Keratinocyte (primary cell): ENCODE measurements around the gene ITIH2. TPM values are rescaled to one million over a fixed set of nuclear protein-coding genes. Genes with fewer than 3 reads are reported as not detected.

ENCODE experiments used
- DNase-seq: peaks from one replicate; pipeline ENCODE4 v3.0.0-alpha.2; 2011; ENCODE audit warnings: low read depth, missing footprints, low spot score
- FAIRE-seq: peaks from 2 replicates; lab custom pipeline; 2011; peaks lifted over from hg19 to GRCh38; lab: Jason Lieb, UNC
- H2AFZ ChIP-seq: 2 replicates; pipeline ENCODE4 v1.6.0; 2012; ENCODE audit warnings: low read length, control low read depth, inconsistent platforms; ENCODE audit not compliant: control insufficient read depth
- H3K27ac ChIP-seq: 2 replicates; pipeline ENCODE4 v1.5.1; 2011; ENCODE audit warnings: low read length; ENCODE audit not compliant: control insufficient read depth, insufficient read depth
- H3K27me3 ChIP-seq: 3 replicates; pipeline ENCODE4 v1.6.0; 2011; ENCODE audit warnings: low read length; ENCODE audit not compliant: control insufficient read depth, insufficient read depth; ENCODE audit errors: extremely low read depth
- H3K36me3 ChIP-seq, 2 experiments: 2 replicates in 1 of 2; 3 replicates in 1 of 2; pipeline ENCODE4 v1.5.1; 2011; ENCODE audit warnings: low read length in 2 of 2, mild to moderate bottlenecking in 1 of 2; ENCODE audit not compliant: control insufficient read depth in 2 of 2, insufficient read depth in 2 of 2; ENCODE audit errors: extremely low read depth in 1 of 2
- H3K4me1 ChIP-seq: 3 replicates; pipeline ENCODE4 v1.5.1; 2011; ENCODE audit warnings: low read length; ENCODE audit not compliant: control insufficient read depth, insufficient read depth; ENCODE audit errors: extremely low read depth
- H3K4me2 ChIP-seq: 3 replicates; pipeline ENCODE4 v1.6.0; 2011; ENCODE audit warnings: low read depth, low read length; ENCODE audit not compliant: control insufficient read depth, insufficient read depth; ENCODE audit errors: extremely low read depth
- H3K4me3 ChIP-seq, 3 experiments: fragments of 200-600 bp in 1 of 3; sonication (generic) in 1 of 3; 2 replicates in 2 of 3; 3 replicates in 1 of 3; pipeline ENCODE4 v1.5.1; 2011 to 2016; ENCODE audit warnings: low read length in 3 of 3, mild to moderate bottlenecking in 3 of 3, control low read depth in 2 of 3, inconsistent platforms in 1 of 3, low read depth in 1 of 3, mixed read lengths in 1 of 3, mixed run types in 1 of 3, moderate library complexity in 1 of 3; ENCODE audit not compliant: control insufficient read depth in 2 of 3, insufficient read depth in 2 of 3; ENCODE audit errors: extremely low read depth in 1 of 3
- H3K79me2 ChIP-seq: 2 replicates; pipeline ENCODE4 v1.6.0; 2012; ENCODE audit warnings: low read length; ENCODE audit not compliant: control insufficient read depth, insufficient read depth
- H3K9ac ChIP-seq: 3 replicates; pipeline ENCODE4 v1.6.0; 2011; ENCODE audit warnings: low read length; ENCODE audit not compliant: control insufficient read depth, insufficient read depth; ENCODE audit errors: extremely low read depth
- H3K9me1 ChIP-seq: 3 replicates; pipeline ENCODE4 v1.6.0; 2011; ENCODE audit warnings: low read length; ENCODE audit not compliant: control insufficient read depth, insufficient read depth; ENCODE audit errors: extremely low read depth
- H3K9me3 ChIP-seq: 2 replicates; pipeline ENCODE4 v1.5.1; 2012; ENCODE audit warnings: low read depth, low read length; ENCODE audit not compliant: control insufficient read depth
- H4K20me1 ChIP-seq: 3 replicates; pipeline ENCODE4 v1.6.0; 2011; ENCODE audit warnings: low read length; ENCODE audit not compliant: control insufficient read depth, insufficient read depth; ENCODE audit errors: extremely low read depth
- EZH2 ChIP-seq: IDR thresholded peaks from one replicate; pipeline ENCODE4 v1.6.1; 2012; ENCODE audit warnings: inconsistent platforms, mild to moderate bottlenecking, low read length, moderate library complexity
- dilution Hi-C: fragments of 300-500 bp; cut with MboI; formaldehyde crosslinking; loops from one replicate; pipeline ENCODE4 v1.7.0; 2020; ENCODE audit warnings: low sequenced_read_pairs; ENCODE audit not compliant: extremely low pct_ligation_motif_present
- polyA plus RNA-seq, 5 experiments: library from polyadenylated mRNA; depleted of rRNA in 3 of 5; stranded (reverse) in 3 of 5; stranded (forward) in 1 of 5; unstranded in 1 of 5; fragments of >200 nt; gene quantifications; 1 replicate in 1 of 5; 2 replicates in 3 of 5; 3 replicates in 1 of 5; pipeline versions ENCODE4 v1.2.1 to v1.2.3, GENCODE V29; 2011 to 2012; ENCODE audit warnings: missing spikeins in 2 of 5, low read depth in 1 of 5, low replicate concordance in 1 of 5
- TF ChIP-seq, protein P1 (sequence below), 3 experiments: IDR thresholded peaks in 1 of 3; conservative IDR thresholded peaks in 1 of 3; optimal IDR thresholded peaks in 1 of 3; 2 replicates in 2 of 3; 3 replicates in 1 of 3; pipeline versions ENCODE3 to v1.5.1; 2011; ENCODE audit warnings: low read length in 3 of 3, mild to moderate bottlenecking in 3 of 3, moderate library complexity in 2 of 3, control low read depth in 1 of 3, inconsistent platforms in 1 of 3; ENCODE audit not compliant: insufficient read depth in 2 of 3; ENCODE audit errors: extremely low read depth in 1 of 3

Gene ITIH2
- polyA plus RNA-seq, 1 donor (not counting 4 experiments of a cell fraction or from before 2014, with no cell fraction given) = not detected

DNA sequence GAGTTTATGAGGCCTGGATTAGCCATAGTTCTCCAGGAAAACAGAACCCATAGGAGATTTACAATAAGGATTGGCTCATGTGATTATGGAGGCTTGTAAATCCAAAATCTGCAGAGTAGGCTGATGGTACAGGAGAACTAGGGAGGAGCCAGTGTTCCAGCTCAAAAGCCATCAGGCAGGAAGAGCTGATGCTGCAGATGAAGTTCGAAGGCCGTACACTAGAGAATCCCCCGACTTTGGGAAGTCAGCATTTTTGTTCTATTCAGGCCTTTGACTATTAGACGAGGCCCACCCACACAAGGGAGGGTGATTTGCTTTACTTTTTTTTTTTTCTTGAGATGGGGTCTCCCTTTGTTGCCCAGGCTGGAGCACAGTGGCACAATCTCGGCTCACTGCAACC, 47.1 kb downstream of the ITIH2 start:
- TF ChIP-seq EZH2 = no peak
- TF ChIP-seq, protein P1, sequence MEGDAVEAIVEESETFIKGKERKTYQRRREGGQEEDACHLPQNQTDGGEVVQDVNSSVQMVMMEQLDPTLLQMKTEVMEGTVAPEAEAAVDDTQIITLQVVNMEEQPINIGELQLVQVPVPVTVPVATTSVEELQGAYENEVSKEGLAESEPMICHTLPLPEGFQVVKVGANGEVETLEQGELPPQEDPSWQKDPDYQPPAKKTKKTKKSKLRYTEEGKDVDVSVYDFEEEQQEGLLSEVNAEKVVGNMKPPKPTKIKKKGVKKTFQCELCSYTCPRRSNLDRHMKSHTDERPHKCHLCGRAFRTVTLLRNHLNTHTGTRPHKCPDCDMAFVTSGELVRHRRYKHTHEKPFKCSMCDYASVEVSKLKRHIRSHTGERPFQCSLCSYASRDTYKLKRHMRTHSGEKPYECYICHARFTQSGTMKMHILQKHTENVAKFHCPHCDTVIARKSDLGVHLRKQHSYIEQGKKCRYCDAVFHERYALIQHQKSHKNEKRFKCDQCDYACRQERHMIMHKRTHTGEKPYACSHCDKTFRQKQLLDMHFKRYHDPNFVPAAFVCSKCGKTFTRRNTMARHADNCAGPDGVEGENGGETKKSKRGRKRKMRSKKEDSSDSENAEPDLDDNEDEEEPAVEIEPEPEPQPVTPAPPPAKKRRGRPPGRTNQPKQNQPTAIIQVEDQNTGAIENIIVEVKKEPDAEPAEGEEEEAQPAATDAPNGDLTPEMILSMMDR (optimal IDR thresholded peaks at IDR 0.05 in 1 of 3, IDR thresholded peaks at IDR 0.05 in 1 of 3, conservative IDR thresholded peaks at IDR 0.05 in 1 of 3; ENCODE audit: extremely low read depth in 1 of 3, insufficient read depth in 2 of 3, low read length in 3 of 3) = no peak
- H3K27me3 ChIP-seq = no peaks in the 10 kb centered on the region
- no peak for FAIRE-seq

DNA sequence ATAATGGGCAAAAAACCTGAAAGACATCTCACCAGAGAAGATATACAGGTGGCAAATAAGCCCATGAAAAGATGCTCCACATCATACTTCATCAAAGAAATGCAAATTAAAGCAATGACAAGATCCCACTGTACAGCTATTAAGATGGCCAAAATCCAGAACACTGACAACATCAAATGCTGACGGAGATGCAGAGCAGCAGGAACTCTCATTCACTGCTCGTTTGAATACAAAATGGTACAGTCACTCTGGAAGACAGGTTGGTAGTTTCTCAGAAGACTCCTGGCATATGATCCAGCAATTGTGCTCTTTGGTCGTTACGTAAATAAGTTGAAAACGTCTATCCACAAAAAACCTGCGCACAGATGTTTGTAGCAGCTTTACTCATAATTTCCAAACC, 49.1 kb downstream of the ITIH2 start:
- Histone ChIP-seq H3K79me2 (no peaks in the 10 kb centered on the region), H3K4me2 (no peak overlapping the region), H2AFZ (no peak overlapping the region), H3K9me1 (no peaks in the 10 kb centered on the region), H3K9me3 (no peaks in the 10 kb centered on the region), H3K36me3 (peaks cover 7 to 13% of the 10 kb centered on the region in 2 experiments), H3K27ac (no peak overlapping the region), H3K27me3 (no peaks in the 10 kb centered on the region), H4K20me1 (no peaks in the 10 kb centered on the region), H3K4me3 (no peak overlapping the region), H3K4me1 (no peaks in the 10 kb centered on the region), H3K9ac (no peak overlapping the region)
- DNase-seq (no peak), FAIRE-seq (no peak)
- dilution Hi-C loops = no loop called here
- TF ChIP-seq EZH2 = no peak
- TF ChIP-seq, protein P1 (optimal IDR thresholded peaks at IDR 0.05 in 1 of 3, IDR thresholded peaks at IDR 0.05 in 1 of 3, conservative IDR thresholded peaks at IDR 0.05 in 1 of 3; ENCODE audit: extremely low read depth in 1 of 3, insufficient read depth in 2 of 3, low read length in 3 of 3) = no peak

More for the DNA sequence above, 47.1 kb downstream of the ITIH2 start:
- no peaks in the 10 kb centered on the region for H3K9me1 ChIP-seq
- no peaks in the 10 kb centered on the region for H3K79me2 ChIP-seq
- no peaks in the 10 kb centered on the region for H3K4me1 ChIP-seq
- no peaks in the 10 kb centered on the region for H4K20me1 ChIP-seq
- dilution Hi-C loops = no loop called here
- no peak overlapping the region for H3K27ac ChIP-seq
- no peak overlapping the region for H3K4me2 ChIP-seq
- no peak for DNase-seq
- H3K9ac ChIP-seq = no peak overlapping the region
- peaks cover 8 to 10% of the 10 kb centered on the region in 2 experiments for H3K36me3 ChIP-seq
- no peak overlapping the region for H2AFZ ChIP-seq
- no peaks in the 10 kb centered on the region for H3K9me3 ChIP-seq
- no peak overlapping the region for H3K4me3 ChIP-seq
